Astrocyte (in vitro differentiated cells and primary cell): ENCODE measurements around the gene TMC1. TPM values are rescaled to one million over a fixed set of nuclear protein-coding genes. Genes with fewer than 3 reads are reported as not detected.

Source experiments
- DNase-seq: peaks from one replicate; pipeline ENCODE4 v3.0.0-alpha.2; 2010; ENCODE audit warnings: low read depth
- FAIRE-seq: peaks from 2 replicates; lab custom pipeline; 2011; peaks lifted over from hg19 to GRCh38; lab: Jason Lieb, UNC
- H2AFZ ChIP-seq: 2 replicates; pipeline ENCODE4 v1.6.0; 2012; ENCODE audit warnings: low read depth, low read length, inconsistent platforms
- H3K27ac ChIP-seq: 2 replicates; pipeline ENCODE4 v1.5.1; 2011; ENCODE audit warnings: low read depth, low read length, inconsistent platforms
- H3K27me3 ChIP-seq: 2 replicates; pipeline ENCODE4 v1.6.0; 2011; ENCODE audit warnings: low read length, inconsistent platforms; ENCODE audit not compliant: insufficient read depth
- H3K36me3 ChIP-seq: 2 replicates; pipeline ENCODE4 v1.5.1; 2011; ENCODE audit warnings: low read length, inconsistent platforms; ENCODE audit not compliant: insufficient read depth
- H3K4me1 ChIP-seq: 2 replicates; pipeline ENCODE4 v1.5.1; 2011; ENCODE audit warnings: low read length, inconsistent platforms; ENCODE audit not compliant: insufficient read depth
- H3K4me2 ChIP-seq: 2 replicates; pipeline ENCODE4 v1.6.0; 2012; ENCODE audit warnings: low read length, inconsistent platforms
- H3K4me3 ChIP-seq: 2 replicates; pipeline ENCODE4 v1.5.1; 2011; ENCODE audit warnings: low read depth, mild to moderate bottlenecking, low read length, inconsistent platforms; ENCODE audit not compliant: insufficient read depth
- H3K79me2 ChIP-seq: 2 replicates; pipeline ENCODE4 v1.6.0; 2012; ENCODE audit warnings: mild to moderate bottlenecking, low read length, inconsistent platforms; ENCODE audit not compliant: insufficient read depth
- H3K9ac ChIP-seq: 2 replicates; pipeline ENCODE4 v1.6.0; 2012; ENCODE audit warnings: mild to moderate bottlenecking, low read length, inconsistent platforms
- H3K9me3 ChIP-seq: 2 replicates; pipeline ENCODE4 v1.5.1; 2012; ENCODE audit warnings: low read depth, mild to moderate bottlenecking, low read length, inconsistent platforms; ENCODE audit not compliant: insufficient read depth
- H4K20me1 ChIP-seq: 2 replicates; pipeline ENCODE4 v1.6.0; 2012; ENCODE audit warnings: low read length, inconsistent platforms; ENCODE audit not compliant: insufficient read depth
- H3K27ac Mint-ChIP-seq: one replicate; pipeline ENCODE4 v1.8.0; 2021; ENCODE audit warnings: mild to moderate bottlenecking, mixed read lengths; ENCODE audit not compliant: unreplicated experiment
- H3K27me3 Mint-ChIP-seq: one replicate; pipeline ENCODE4 v1.8.0; 2021; ENCODE audit warnings: low read depth, mixed read lengths; ENCODE audit not compliant: unreplicated experiment
- H3K36me3 Mint-ChIP-seq: one replicate; pipeline ENCODE4 v1.8.0; 2021; ENCODE audit warnings: low read depth, mixed read lengths; ENCODE audit not compliant: unreplicated experiment
- H3K4me1 Mint-ChIP-seq: one replicate; pipeline ENCODE4 v1.8.0; 2021; ENCODE audit warnings: low read depth, mixed read lengths; ENCODE audit not compliant: unreplicated experiment
- H3K4me3 Mint-ChIP-seq: one replicate; pipeline ENCODE4 v1.8.0; 2021; ENCODE audit warnings: mild to moderate bottlenecking, moderate library complexity, mixed read lengths; ENCODE audit not compliant: unreplicated experiment
- H3K9me3 Mint-ChIP-seq: one replicate; pipeline ENCODE4 v1.8.0; 2021; ENCODE audit warnings: mild to moderate bottlenecking, mixed read lengths; ENCODE audit not compliant: unreplicated experiment
- CTCF ChIP-seq: IDR thresholded peaks from 2 replicates; pipeline ENCODE4 v1.5.1; 2011; ENCODE audit warnings: low read depth, mild to moderate bottlenecking, inconsistent platforms, low read length, moderate library complexity; ENCODE audit not compliant: insufficient read depth
- EZH2 ChIP-seq: IDR thresholded peaks from 2 replicates; pipeline ENCODE4 v1.6.1; 2012; ENCODE audit warnings: mild to moderate bottlenecking, low read length, inconsistent platforms; ENCODE audit not compliant: insufficient read depth
- total RNA-seq: library from RNA; stranded (reverse); gene quantifications from 2 replicates; pipeline ENCODE4 v1.2.1, GENCODE V29; 2021

The TMC1 gene
- total RNA-seq, 1 donor from 2014 or later: not detected

- no peaks in the 10 kb centered on the region for H3K36me3 Mint-ChIP-seq
These were observed 163.2 kb downstream of the TMC1 start for GRCh38 chr9:72684615-72685014.

GRCh38 chr9:72685911-72686310 is 164.5 kb downstream of the TMC1 start:
- no peak overlapping the region for H2AFZ ChIP-seq
- FAIRE-seq (no peak), DNase-seq (no peak)
- H3K9ac ChIP-seq: no peak overlapping the region
- Mint-ChIP-seq H3K9me3 (no peaks in the 10 kb centered on the region), H3K27me3 (no peaks in the 10 kb centered on the region), H3K4me1 (peaks cover 9% of the 10 kb centered on the region), H3K27ac (no peak overlapping the region), H3K36me3 (no peaks in the 10 kb centered on the region), H3K4me3 (no peak overlapping the region)
- no peaks in the 10 kb centered on the region for H3K36me3 ChIP-seq
- H3K4me1 ChIP-seq: no peaks in the 10 kb centered on the region
- no peaks in the 10 kb centered on the region for H4K20me1 ChIP-seq
- no peaks in the 10 kb centered on the region for H3K79me2 ChIP-seq
- H3K4me2 ChIP-seq: no peak overlapping the region
- H3K27ac ChIP-seq: no peak overlapping the region
- H3K27me3 ChIP-seq: no peaks in the 10 kb centered on the region
- TF ChIP-seq EZH2 (no peak), CTCF (no peak)
- H3K9me3 ChIP-seq: no peaks in the 10 kb centered on the region
- H3K4me3 ChIP-seq: no peak overlapping the region

More at GRCh38 chr9:72684615-72685014, 163.2 kb downstream of the TMC1 start:
- H3K79me2 ChIP-seq: no peaks in the 10 kb centered on the region
- Mint-ChIP-seq H3K27me3 (no peaks in the 10 kb centered on the region), H3K27ac (no peak overlapping the region), H3K4me3 (no peak overlapping the region), H3K4me1 (peaks cover 12% of the 10 kb centered on the region), H3K9me3 (no peaks in the 10 kb centered on the region)
- H3K4me1 ChIP-seq: no peaks in the 10 kb centered on the region
- H3K4me3 ChIP-seq: no peak overlapping the region
- no peaks in the 10 kb centered on the region for H4K20me1 ChIP-seq
- no peak for DNase-seq
- no peak overlapping the region for H3K27ac ChIP-seq
- H3K9me3 ChIP-seq: no peaks in the 10 kb centered on the region
- no peaks in the 10 kb centered on the region for H3K27me3 ChIP-seq
- H3K36me3 ChIP-seq: no peaks in the 10 kb centered on the region
- H3K9ac ChIP-seq: no peak overlapping the region
- no peak overlapping the region for H3K4me2 ChIP-seq
- H2AFZ ChIP-seq: no peak overlapping the region
- FAIRE-seq: no peak
- TF ChIP-seq EZH2 (no peak), CTCF (no peak)

GRCh38 chr9:72687331-72687730 is 165.9 kb downstream of the TMC1 start:
- peaks cover 10% of the 10 kb centered on the region for H3K4me1 Mint-ChIP-seq
- H3K9me3 Mint-ChIP-seq: no peaks in the 10 kb centered on the region
- Histone ChIP-seq H3K4me1 (no peaks in the 10 kb centered on the region), H2AFZ (no peak overlapping the region), H4K20me1 (no peaks in the 10 kb centered on the region), H3K9me3 (no peaks in the 10 kb centered on the region), H3K4me2 (no peak overlapping the region), H3K27ac (no peak overlapping the region), H3K4me3 (no peak overlapping the region), H3K9ac (no peak overlapping the region), H3K27me3 (no peaks in the 10 kb centered on the region), H3K79me2 (no peaks in the 10 kb centered on the region), H3K36me3 (no peaks in the 10 kb centered on the region)
- no peak for TF ChIP-seq CTCF
- no peak for TF ChIP-seq EZH2
- H3K27ac Mint-ChIP-seq: no peak overlapping the region
- H3K36me3 Mint-ChIP-seq: no peaks in the 10 kb centered on the region
- DNase-seq (no peak), FAIRE-seq (no peak)
- H3K27me3 Mint-ChIP-seq: no peaks in the 10 kb centered on the region
- no peak overlapping the region for H3K4me3 Mint-ChIP-seq
